Ammon's horn (tissue), 1 donor: ENCODE measurements around the gene SIPA1L3.
"Not testable (repeated sequence)": the region's sequence is repeated elsewhere in the genome, so short reads cannot be mapped to it uniquely, and the experiment has no call there.

Experiments
- DNase-seq: peaks from one replicate; pipeline ENCODE4 v3.0.0-alpha.2; 2016; ENCODE audit warnings: low spot score

SIPA1L3 gene

GRCh38 chr19:38020311-38020710, 113.3 kb downstream of the SIPA1L3 start:
- no peak for DNase-seq

- no peak for DNase-seq
Observed at GRCh38 chr19:38021352-38021751, 114.3 kb downstream of the SIPA1L3 start.

GRCh38 chr19:38022791-38023670, 116.0 kb downstream of the SIPA1L3 start:
- no peak for DNase-seq

GRCh38 chr19:38023671-38024541, 116.9 kb downstream of the SIPA1L3 start:
- DNase-seq, result no peak

GRCh38 chr19:38024992-38025908, 118.2 kb downstream of the SIPA1L3 start:
- peak; percentile 73 for DNase-seq

- DNase-seq, result no peak
Observed at GRCh38 chr19:38025909-38026307, 118.9 kb downstream of the SIPA1L3 start.

- no peak for DNase-seq
Observed at GRCh38 chr19:38028913-38029510, 122.0 kb downstream of the SIPA1L3 start.

- not testable (repeated sequence) for DNase-seq
Observed at GRCh38 chr19:38030001-38030400, 123.0 kb downstream of the SIPA1L3 start.

GRCh38 chr19:38030686-38031422, 123.8 kb downstream of the SIPA1L3 start:
- DNase-seq, result no peak

- no peak for DNase-seq
Observed at GRCh38 chr19:38031423-38031770, 124.4 kb downstream of the SIPA1L3 start.

- DNase-seq, result no peak
Observed at GRCh38 chr19:38032151-38032550, 125.1 kb downstream of the SIPA1L3 start.

- DNase-seq, result no peak
Observed at GRCh38 chr19:38032951-38033350, 125.9 kb downstream of the SIPA1L3 start.

GRCh38 chr19:38033658-38034491, 126.9 kb downstream of the SIPA1L3 start:
- no peak for DNase-seq

GRCh38 chr19:38034492-38034860, 127.5 kb downstream of the SIPA1L3 start:
- DNase-seq, result no peak

- no peak for DNase-seq
Observed at GRCh38 chr19:38035515-38036495, 128.8 kb downstream of the SIPA1L3 start.

- no peak for DNase-seq
Observed at GRCh38 chr19:38036707-38037611, 130.0 kb downstream of the SIPA1L3 start.

GRCh38 chr19:38039966-38040365, 133.0 kb downstream of the SIPA1L3 start:
- no peak for DNase-seq

- no peak for DNase-seq
Observed at GRCh38 chr19:38042132-38042531, 135.1 kb downstream of the SIPA1L3 start.
